IMR-90 (cell line): ENCODE data around the gene SEC14L6. TPM values are rescaled to one million over a fixed set of nuclear protein-coding genes. Genes with fewer than 3 reads are reported as not detected.
A peak's percentile ranks its signal among the peaks of the same experiment; 100 is the strongest.

Source experiments
- ATAC-seq: fragments of 200-7000 bp; cut with Tn5 transposase; 2 replicates; pipeline ENCODE4 v1.9.1; 2020; ENCODE audit warnings: low read depth, mild to moderate bottlenecking, moderate library complexity
- BruUV-seq: library from RNA; stranded (reverse); fragments of 400-500 nt; replicated peaks from 2 replicates; lab custom pipeline; 2021; lab: Mats Ljungman, UMichigan
- CTCF ChIA-PET: fragments of 300-600 bp; formaldehyde crosslinking; extraction: SDS; loops from one replicate; lab custom pipeline; 2021; ENCODE audit warnings: antibody characterized with exemption; lab: Yijun Ruan, JAX
- POLR2A ChIA-PET: fragments of 300-600 bp; sonication (Branson Sonifier 250); formaldehyde crosslinking; loops from one replicate; lab custom pipeline; 2022; ENCODE audit warnings: antibody characterized with exemption; ENCODE audit not compliant: unreplicated experiment; lab: Charles Lee
- DNase-seq: peaks from one replicate; pipeline ENCODE4 v3.0.0; 2013
- H2AFZ ChIP-seq: replicated peaks from 2 replicates; pipeline ENCODE3; 2013; ENCODE audit warnings: low read length, mild to moderate bottlenecking; ENCODE audit not compliant: poor library complexity
- H2AK5ac ChIP-seq: 2 replicates; pipeline ENCODE4 v1.6.1; 2013; ENCODE audit warnings: low read depth, low read length, inconsistent platforms
- H2AK9ac ChIP-seq: replicated peaks from 2 replicates; pipeline ENCODE3; 2013; ENCODE audit warnings: mild to moderate bottlenecking, low read depth, low read length, moderate library complexity; ENCODE audit not compliant: poor library complexity
- H2BK120ac ChIP-seq: 2 replicates; pipeline ENCODE4 v1.6.1; 2013; ENCODE audit warnings: low read depth, low read length, inconsistent platforms
- H2BK15ac ChIP-seq: 3 replicates; pipeline ENCODE4 v1.6.1; 2013; ENCODE audit warnings: low read depth, low read length, inconsistent platforms
- H2BK20ac ChIP-seq: 2 replicates; pipeline ENCODE4 v1.6.1; 2013; ENCODE audit warnings: low read depth, mild to moderate bottlenecking, inconsistent platforms, low read length, moderate library complexity
- H2BK5ac ChIP-seq: 2 replicates; pipeline ENCODE4 v1.6.1; 2013; ENCODE audit warnings: mild to moderate bottlenecking, low read depth, low read length, inconsistent platforms; ENCODE audit not compliant: poor library complexity, severe bottlenecking
- H3K14ac ChIP-seq: replicated peaks from 2 replicates; pipeline ENCODE4 v1.6.1; 2013; ENCODE audit warnings: low read depth, low read length, inconsistent platforms
- H3K18ac ChIP-seq: 2 replicates; pipeline ENCODE4 v1.6.1; 2013; ENCODE audit warnings: low read depth, low read length, control low read depth
- H3K23ac ChIP-seq: 2 replicates; pipeline ENCODE4 v1.6.1; 2013; ENCODE audit warnings: low read depth, low read length, inconsistent platforms
- H3K27ac ChIP-seq: 2 replicates; pipeline ENCODE4 v1.5.1; 2013; ENCODE audit warnings: mild to moderate bottlenecking, control low read depth, low read length; ENCODE audit not compliant: insufficient read depth
- H3K27me3 ChIP-seq: 2 replicates; pipeline ENCODE4 v1.6.1; 2013; ENCODE audit warnings: low read length; ENCODE audit not compliant: control insufficient read depth, insufficient read depth
- H3K36me3 ChIP-seq: 2 replicates; pipeline ENCODE4 v1.6.1; 2013; ENCODE audit warnings: low read length, mixed read lengths; ENCODE audit not compliant: control insufficient read depth, insufficient read depth
- H3K4ac ChIP-seq: 2 replicates; pipeline ENCODE4 v1.6.1; 2013; ENCODE audit warnings: low read depth, low read length, inconsistent platforms
- H3K4me1 ChIP-seq: 2 replicates; pipeline ENCODE4 v1.6.1; 2013; ENCODE audit warnings: low read length, mixed read lengths; ENCODE audit not compliant: control insufficient read depth, insufficient read depth
- H3K4me2 ChIP-seq: 2 replicates; pipeline ENCODE4 v1.6.1; 2013; ENCODE audit warnings: low read depth, mild to moderate bottlenecking, control low read depth, low read length, moderate library complexity
- H3K4me3 ChIP-seq: 2 replicates; pipeline ENCODE4 v1.5.1; 2013; ENCODE audit warnings: low read depth, mild to moderate bottlenecking, control low read depth, low read length, moderate library complexity; ENCODE audit not compliant: insufficient read depth
- H3K56ac ChIP-seq: 2 replicates; pipeline ENCODE4 v1.6.1; 2013; ENCODE audit warnings: low read length, inconsistent platforms; ENCODE audit not compliant: insufficient read depth; ENCODE audit errors: extremely low read depth
- H3K79me1 ChIP-seq, 2 experiments: 2 replicates each; pipeline ENCODE4 v1.6.1; 2013; ENCODE audit warnings: low read length in 2 of 2, inconsistent platforms in 1 of 2, low read depth in 1 of 2
- H3K9ac ChIP-seq: 2 replicates; pipeline ENCODE4 v1.6.1; 2013; ENCODE audit warnings: low read depth, low read length, control low read depth
- H3K9me1 ChIP-seq: 2 replicates; pipeline ENCODE4 v1.6.1; 2013; ENCODE audit warnings: low read length, inconsistent platforms; ENCODE audit not compliant: insufficient read depth
- H3K9me3 ChIP-seq: 2 replicates; pipeline ENCODE4 v1.6.1; 2013; ENCODE audit warnings: low read length; ENCODE audit not compliant: control insufficient read depth, insufficient read depth
- H4K20me1 ChIP-seq: 2 replicates; pipeline ENCODE4 v1.6.1; 2013; ENCODE audit warnings: low read length, inconsistent platforms; ENCODE audit not compliant: insufficient read depth
- H4K5ac ChIP-seq: 2 replicates; pipeline ENCODE4 v1.6.1; 2013; ENCODE audit warnings: mild to moderate bottlenecking, low read depth, low read length, control low read depth
- H4K8ac ChIP-seq, 2 experiments: 2 replicates each; pipeline ENCODE4 v1.6.1; 2013; ENCODE audit warnings: low read depth in 2 of 2, low read length in 2 of 2, control low read depth in 1 of 2, inconsistent platforms in 1 of 2
- H4K91ac ChIP-seq: 2 replicates; pipeline ENCODE4 v1.6.1; 2013; ENCODE audit warnings: low read depth, low read length, inconsistent platforms; ENCODE audit not compliant: insufficient read depth
- CEBPB ChIP-seq: IDR thresholded peaks from 2 replicates; pipeline ENCODE4 v1.6.1; 2012; ENCODE audit warnings: low read depth, low read length, improper control_type of control experiment
- CHD1 ChIP-seq: IDR thresholded peaks from 2 replicates; pipeline ENCODE4 v1.6.1; 2012; ENCODE audit warnings: low read depth, low read length, improper control_type of control experiment
- CTCF ChIP-seq: conservative IDR thresholded peaks from 2 replicates; pipeline ENCODE4 v1.5.1; 2012; ENCODE audit warnings: mild to moderate bottlenecking, low read depth, low read length, improper control_type of control experiment
- ELK1 ChIP-seq: fragments of 150-350 bp; IDR thresholded peaks from 2 replicates; pipeline ENCODE4 v1.6.1; 2016; ENCODE audit warnings: low read depth, mild to moderate bottlenecking, low read length, moderate library complexity, borderline replicate concordance
- FOS ChIP-seq: fragments of 150-350 bp; IDR thresholded peaks from 2 replicates; pipeline ENCODE4 v1.6.1; 2016; ENCODE audit warnings: low read depth, low read length
- MAFK ChIP-seq: IDR thresholded peaks from 2 replicates; pipeline ENCODE4 v1.6.1; 2012; ENCODE audit warnings: low read depth, low read length, improper control_type of control experiment
- MAZ ChIP-seq: IDR thresholded peaks from 2 replicates; pipeline ENCODE4 v1.6.1; 2012; ENCODE audit warnings: low read depth, mild to moderate bottlenecking, low read length, improper control_type of control experiment, moderate library complexity, borderline replicate concordance
- MXI1 ChIP-seq: IDR thresholded peaks from 2 replicates; pipeline ENCODE4 v1.6.1; 2012; ENCODE audit warnings: low read depth, mild to moderate bottlenecking, low read length, moderate library complexity, borderline replicate concordance
- NFE2L2 ChIP-seq: fragments of 150-350 bp; IDR thresholded peaks from 2 replicates; pipeline ENCODE4 v1.6.1; 2016; ENCODE audit warnings: low read depth, mild to moderate bottlenecking, low read length
- POLR2A ChIP-seq: IDR thresholded peaks from 2 replicates; pipeline ENCODE4 v1.6.1; 2012; ENCODE audit warnings: mild to moderate bottlenecking, low read depth, low read length
- RAD21 ChIP-seq: IDR thresholded peaks from 2 replicates; pipeline ENCODE4 v1.6.1; 2012; ENCODE audit warnings: low read length, improper control_type of control experiment
- RCOR1 ChIP-seq: IDR thresholded peaks from 2 replicates; pipeline ENCODE4 v1.6.1; 2012; ENCODE audit warnings: mild to moderate bottlenecking, low read length, improper control_type of control experiment; ENCODE audit not compliant: insufficient replicate concordance
- RFX5 ChIP-seq: IDR thresholded peaks from 2 replicates; pipeline ENCODE4 v1.8.0; 2012; ENCODE audit warnings: low read depth, mild to moderate bottlenecking, low read length, moderate library complexity
- WGBS, 2 experiments: methylation state at CpG; one replicate each; pipeline versions ENCODE4 v1.1.5 to v1.1.7; 2013; ENCODE audit warnings: missing lambda C conversion rate in 2 of 2; ENCODE audit not compliant: insufficient read length in 1 of 2; ENCODE audit errors: extremely low coverage in 2 of 2; 5-methylcytosine and 5-hydroxymethylcytosine counted together
- dilution Hi-C: fragments of 300-500 bp; cut with HindIII; formaldehyde crosslinking; loops from one replicate; pipeline ENCODE4 v1.14.3; 2018; ENCODE audit warnings: low sequenced_read_pairs; ENCODE audit not compliant: unreplicated experiment
- in situ Hi-C: fragments of 300-500 bp; cut with MboI; formaldehyde crosslinking; loops from 3 replicates; pipeline ENCODE4 v1.14.3; 2019; ENCODE audit warnings: low sequenced_read_pairs, inconsistent platforms, mixed read lengths
- intact Hi-C: fragments of 100-400 bp; cut with micrococcal nuclease; formaldehyde crosslinking; loops from 2 replicates; pipeline ENCODE4 v1.10.0; 2022
- polyA plus RNA-seq, 3 experiments: library from polyadenylated mRNA; depleted of rRNA; stranded (reverse); fragments of >200 nt; gene quantifications; 2 replicates each; pipeline ENCODE4 v1.2.3, GENCODE V29; 2012; ENCODE audit warnings: low replicate concordance in 1 of 3
- total RNA-seq: library from RNA; depleted of rRNA; stranded (reverse); fragments of >200 nt; gene quantifications from 2 replicates; pipeline ENCODE4 v1.2.3, GENCODE V29; 2012
- TF ChIP-seq, protein P1 (sequence below): fragments of 150-350 bp; IDR thresholded peaks from 2 replicates; pipeline ENCODE4 v1.6.1; 2017; ENCODE audit warnings: mild to moderate bottlenecking, antibody characterized with exemption, low read length, low read depth

SEC14L6 gene
- total and polyA plus RNA-seq, 2 of the 4 experiments (the other 2 are of a cell fraction) = 0.09 TPM; not detected in 1

DNA sequence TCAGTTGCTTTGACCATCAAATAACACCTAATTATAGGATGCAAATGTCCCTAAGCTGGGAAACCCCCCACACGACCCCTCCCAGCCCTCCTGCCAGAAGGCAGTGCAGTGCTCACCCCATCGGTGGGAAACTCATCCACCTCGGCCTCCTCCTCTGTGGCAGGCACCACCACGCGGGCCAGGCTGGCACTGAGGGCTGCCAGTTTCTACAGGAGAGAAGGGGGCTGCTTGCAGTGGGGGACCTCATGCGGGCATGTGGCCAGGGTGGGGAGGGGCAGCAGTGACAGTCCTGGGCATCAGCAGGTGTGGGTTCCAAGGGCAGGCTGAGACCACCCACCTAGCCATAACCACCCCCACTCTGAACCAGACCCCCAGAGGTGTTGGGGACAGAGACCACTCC is 34.4 kb upstream of the SEC14L6 start:
- no peak overlapping the region for H3K23ac ChIP-seq
- H3K36me3 ChIP-seq = peaks cover 88% of the 10 kb centered on the region
- peaks cover 9% of the 10 kb centered on the region; the same call in 1 of the 2 replicates for H4K20me1 ChIP-seq
- H2BK5ac ChIP-seq = no peak overlapping the region
- H3K56ac ChIP-seq = no peak overlapping the region
- H3K4me2 ChIP-seq = no peak overlapping the region
- WGBS, 2 experiments = no CpG with 5 or more reads among the region's 6 CpGs
- dilution Hi-C loops (no loop called here), in situ Hi-C loops (no loop called here), intact Hi-C loops (no loop called here)
- H2BK120ac ChIP-seq = no peak overlapping the region
- no peak overlapping the region for H2BK15ac ChIP-seq
- H3K79me1 ChIP-seq = 0 out of 4 replicates have a peak, but pooled peaks cover 2 to 3% of the 10 kb centered on the region in 2 experiments
- POLR2A ChIA-PET = no interaction called here
- H4K8ac ChIP-seq = no peak overlapping the region
- 0 out of 2 replicates have a peak, but pooled peaks cover 2% of the 10 kb centered on the region for H3K9me1 ChIP-seq
- no peak overlapping the region for H3K4me3 ChIP-seq
- no peak overlapping the region for H3K27ac ChIP-seq
- no peak overlapping the region for H2AFZ ChIP-seq
- H3K4me1 ChIP-seq = no peaks in the 10 kb centered on the region
- H2AK5ac ChIP-seq = no peak overlapping the region
- H3K27me3 ChIP-seq = no peaks in the 10 kb centered on the region
- BruUV-seq = no TSS peak
- ATAC-seq = no peak
- no peak overlapping the region for H3K9ac ChIP-seq
- TF ChIP-seq MXI1 (no peak), CTCF (no peak), RFX5 (no peak), MAFK (no peak), POLR2A (no peak), CEBPB (no peak), ELK1 (no peak), RCOR1 (no peak), MAZ (no peak), RAD21 (no peak), CHD1 (no peak), NFE2L2 (no peak), FOS (no peak)
- TF ChIP-seq, protein P1, sequence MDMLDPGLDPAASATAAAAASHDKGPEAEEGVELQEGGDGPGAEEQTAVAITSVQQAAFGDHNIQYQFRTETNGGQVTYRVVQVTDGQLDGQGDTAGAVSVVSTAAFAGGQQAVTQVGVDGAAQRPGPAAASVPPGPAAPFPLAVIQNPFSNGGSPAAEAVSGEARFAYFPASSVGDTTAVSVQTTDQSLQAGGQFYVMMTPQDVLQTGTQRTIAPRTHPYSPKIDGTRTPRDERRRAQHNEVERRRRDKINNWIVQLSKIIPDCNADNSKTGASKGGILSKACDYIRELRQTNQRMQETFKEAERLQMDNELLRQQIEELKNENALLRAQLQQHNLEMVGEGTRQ = no peak
- no peak overlapping the region for H4K5ac ChIP-seq
- no peak overlapping the region for H2BK20ac ChIP-seq
- H3K14ac ChIP-seq = no peak overlapping the region
- CTCF ChIA-PET = no interaction called here
- no peak for DNase-seq
- no peak overlapping the region for H3K18ac ChIP-seq
- no peaks in the 10 kb centered on the region for H3K9me3 ChIP-seq
- peak overlapping the region; percentile 23 for H2AK9ac ChIP-seq
- H3K4ac ChIP-seq = no peak overlapping the region
- no peak overlapping the region for H4K91ac ChIP-seq
